Calu3 (cell line): ENCODE results near the gene ADGRV1. TPM values are rescaled to one million over a fixed set of nuclear protein-coding genes. Genes with fewer than 3 reads are reported as not detected.
A peak's percentile ranks its signal among the peaks of the same experiment; 100 is the strongest.
"Not testable (repeated sequence)": the region's sequence is repeated elsewhere in the genome, so short reads cannot be mapped to it uniquely, and the experiment has no call there.

ENCODE experiments used
- BruUV-seq: library from RNA; stranded (reverse); fragments of 400-500 nt; replicated peaks from 2 replicates; lab custom pipeline; 2021; lab: Mats Ljungman, UMichigan
- CTCF ChIA-PET: fragments of 300-600 bp; sonication (Branson Sonifier 250); formaldehyde crosslinking; loops from one replicate; lab custom pipeline; 2022; ENCODE audit warnings: antibody characterized with exemption; lab: Charles Lee
- DNase-seq: peaks from one replicate; pipeline ENCODE4 v3.0.0; 2022
- H3K27ac Mint-ChIP-seq: one replicate; pipeline ENCODE4 v1.8.0; 2022; ENCODE audit warnings: mixed read lengths; ENCODE audit not compliant: unreplicated experiment
- H3K27me3 Mint-ChIP-seq: one replicate; pipeline ENCODE4 v1.8.0; 2022; ENCODE audit warnings: mixed read lengths; ENCODE audit not compliant: unreplicated experiment
- H3K36me3 Mint-ChIP-seq: one replicate; pipeline ENCODE4 v1.8.0; 2022; ENCODE audit warnings: mild to moderate bottlenecking, moderate library complexity, mixed read lengths; ENCODE audit not compliant: insufficient read depth, unreplicated experiment
- H3K4me1 Mint-ChIP-seq: one replicate; pipeline ENCODE4 v1.8.0; 2022; ENCODE audit warnings: mild to moderate bottlenecking, low read depth, mixed read lengths; ENCODE audit not compliant: unreplicated experiment
- H3K4me3 Mint-ChIP-seq: one replicate; pipeline ENCODE4 v1.8.0; 2022; ENCODE audit warnings: mild to moderate bottlenecking, low read depth, moderate library complexity, mixed read lengths; ENCODE audit not compliant: unreplicated experiment
- H3K9me3 Mint-ChIP-seq: one replicate; pipeline ENCODE4 v1.8.0; 2022; ENCODE audit warnings: low read depth, mixed read lengths; ENCODE audit not compliant: unreplicated experiment
- intact Hi-C: fragments of 100-400 bp; cut with micrococcal nuclease; formaldehyde crosslinking; loops from one replicate; pipeline ENCODE4 v1.10.0; 2022; ENCODE audit not compliant: unreplicated experiment
- total RNA-seq: library from RNA; stranded (reverse); gene quantifications from 2 replicates; pipeline ENCODE4 v1.2.3, GENCODE V29; 2022
- TF ChIP-seq, protein P1 (sequence below): fragments of 200-600 bp; IDR thresholded peaks from one replicate; pipeline ENCODE4 v1.8.0; 2022; ENCODE audit warnings: antibody characterized with exemption; ENCODE audit not compliant: unreplicated experiment

The ADGRV1 gene
- total RNA-seq, 1 experiment from 2014 or later, result 1.8 TPM

- Mint-ChIP-seq H3K36me3 (peaks cover 11% of the 10 kb centered on the region), H3K4me3 (peak overlapping the region; percentile 38), H3K27ac (peak overlapping the region; percentile 93), H3K4me1 (peaks cover 41% of the 10 kb centered on the region), H3K27me3 (no peaks in the 10 kb centered on the region), H3K9me3 (no peaks in the 10 kb centered on the region)
- intact Hi-C loops, result loop anchor here (5.0 kb wide), 1 partner anchor 127 kb away; no protein-coding TSS in a partner anchor
- no TSS peak for BruUV-seq
- TF ChIP-seq, protein P1, sequence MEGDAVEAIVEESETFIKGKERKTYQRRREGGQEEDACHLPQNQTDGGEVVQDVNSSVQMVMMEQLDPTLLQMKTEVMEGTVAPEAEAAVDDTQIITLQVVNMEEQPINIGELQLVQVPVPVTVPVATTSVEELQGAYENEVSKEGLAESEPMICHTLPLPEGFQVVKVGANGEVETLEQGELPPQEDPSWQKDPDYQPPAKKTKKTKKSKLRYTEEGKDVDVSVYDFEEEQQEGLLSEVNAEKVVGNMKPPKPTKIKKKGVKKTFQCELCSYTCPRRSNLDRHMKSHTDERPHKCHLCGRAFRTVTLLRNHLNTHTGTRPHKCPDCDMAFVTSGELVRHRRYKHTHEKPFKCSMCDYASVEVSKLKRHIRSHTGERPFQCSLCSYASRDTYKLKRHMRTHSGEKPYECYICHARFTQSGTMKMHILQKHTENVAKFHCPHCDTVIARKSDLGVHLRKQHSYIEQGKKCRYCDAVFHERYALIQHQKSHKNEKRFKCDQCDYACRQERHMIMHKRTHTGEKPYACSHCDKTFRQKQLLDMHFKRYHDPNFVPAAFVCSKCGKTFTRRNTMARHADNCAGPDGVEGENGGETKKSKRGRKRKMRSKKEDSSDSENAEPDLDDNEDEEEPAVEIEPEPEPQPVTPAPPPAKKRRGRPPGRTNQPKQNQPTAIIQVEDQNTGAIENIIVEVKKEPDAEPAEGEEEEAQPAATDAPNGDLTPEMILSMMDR, result no peak
- DNase-seq, result no peak
- CTCF ChIA-PET, result interaction anchor here (1.0 to 1.7 kb wide), 6 partner anchors 13 to 360 kb away, joined by 3 to 6 read pairs (median 4); partner anchors contain the start of gene ARRDC3
These were observed 500.8 kb downstream of the ADGRV1 start for GRCh38 chr5:91059409-91059808.

- TF ChIP-seq, protein P1, result no peak
- DNase-seq, result no peak
- H3K36me3 Mint-ChIP-seq, result peaks cover 11% of the 10 kb centered on the region
- CTCF ChIA-PET, result no interaction called here
- no peak overlapping the region for H3K4me3 Mint-ChIP-seq
- H3K9me3 Mint-ChIP-seq, result no peaks in the 10 kb centered on the region
- intact Hi-C loops, result no loop called here
- no peak overlapping the region for H3K27ac Mint-ChIP-seq
- H3K4me1 Mint-ChIP-seq, result peaks cover 41% of the 10 kb centered on the region
- no peaks in the 10 kb centered on the region for H3K27me3 Mint-ChIP-seq
- BruUV-seq, result no TSS peak
These were observed 502.5 kb downstream of the ADGRV1 start for GRCh38 chr5:91061094-91061493.

DNA sequence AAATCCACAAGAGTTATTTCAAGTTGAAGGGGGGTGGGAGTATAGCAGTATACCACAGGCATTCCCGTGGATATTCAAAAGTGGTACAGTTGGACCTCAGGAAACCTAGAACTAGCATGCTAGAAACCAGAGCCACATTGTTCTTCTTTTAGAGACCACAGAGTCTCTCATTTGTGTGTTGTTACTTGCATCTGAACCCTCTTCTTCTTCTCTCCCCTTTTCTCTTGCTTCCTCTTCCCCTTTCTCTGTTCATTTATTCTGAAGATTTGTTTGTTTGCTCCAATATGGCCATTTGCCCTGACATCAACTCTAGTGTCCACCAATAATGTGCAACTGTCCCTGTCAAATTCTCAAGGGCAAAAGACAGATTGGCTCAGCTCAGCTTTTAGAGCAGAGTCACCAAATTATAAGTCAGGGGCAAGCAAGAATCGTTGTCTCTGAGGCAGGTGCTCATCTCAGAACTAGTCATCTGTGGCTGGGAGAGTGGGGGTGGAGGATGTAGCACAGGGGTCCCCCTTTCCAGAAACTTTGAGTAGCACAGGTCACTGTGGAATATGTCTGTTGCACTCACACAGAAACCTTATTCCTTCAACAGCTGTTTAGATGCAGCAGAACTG lies 503.5 kb downstream of the ADGRV1 start:
- TF ChIP-seq, protein P1, result no peak
- peaks cover 11% of the 10 kb centered on the region for H3K36me3 Mint-ChIP-seq
- H3K4me1 Mint-ChIP-seq, result peaks cover 41% of the 10 kb centered on the region
- H3K27ac Mint-ChIP-seq, result no peak overlapping the region
- H3K27me3 Mint-ChIP-seq, result no peaks in the 10 kb centered on the region
- intact Hi-C loops, result no loop called here
- no peaks in the 10 kb centered on the region for H3K9me3 Mint-ChIP-seq
- H3K4me3 Mint-ChIP-seq, result no peak overlapping the region
- DNase-seq, result no peak
- CTCF ChIA-PET, result interaction anchor here (0.7 to 0.8 kb wide), 2 partner anchors 10 to 1654 kb away, joined by 3 to 10 read pairs; no protein-coding TSS in a partner anchor
- no TSS peak for BruUV-seq

DNA sequence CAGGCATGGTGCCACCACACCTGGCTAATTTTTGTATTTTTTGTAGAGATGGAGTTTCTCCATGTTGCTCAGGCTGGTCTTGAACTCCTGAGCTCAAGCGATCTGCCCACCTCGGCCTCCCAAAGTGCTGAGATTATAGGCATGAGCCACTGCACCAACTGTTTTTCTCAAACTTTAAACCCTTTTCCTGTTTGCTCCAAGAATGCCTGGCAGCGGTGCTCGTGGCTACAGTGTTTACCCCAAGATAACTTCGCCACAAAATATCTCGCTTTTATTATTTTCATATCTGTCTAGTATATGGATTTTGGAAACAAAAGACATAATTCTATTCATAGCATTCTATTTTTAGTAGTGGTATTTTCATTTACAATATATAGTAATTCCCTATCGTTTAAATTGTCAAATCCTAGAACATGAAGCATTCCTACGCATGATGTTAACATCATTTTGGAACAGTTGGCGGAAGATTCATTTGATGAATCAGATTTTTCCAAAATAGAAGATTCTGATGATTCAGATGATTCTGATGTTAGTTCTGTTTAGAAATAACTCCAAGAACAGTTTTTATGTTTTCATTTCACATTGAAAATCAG lies 504.6 kb downstream of the ADGRV1 start:
- DNase-seq, H3K4me3 Mint-ChIP-seq, H3K36me3 Mint-ChIP-seq, intact Hi-C loops, BruUV-seq, H3K27me3 Mint-ChIP-seq, H3K27ac Mint-ChIP-seq, H3K9me3 Mint-ChIP-seq, CTCF ChIA-PET: not testable (repeated sequence)
- H3K4me1 Mint-ChIP-seq, result peaks cover 34% of the 10 kb centered on the region

DNA sequence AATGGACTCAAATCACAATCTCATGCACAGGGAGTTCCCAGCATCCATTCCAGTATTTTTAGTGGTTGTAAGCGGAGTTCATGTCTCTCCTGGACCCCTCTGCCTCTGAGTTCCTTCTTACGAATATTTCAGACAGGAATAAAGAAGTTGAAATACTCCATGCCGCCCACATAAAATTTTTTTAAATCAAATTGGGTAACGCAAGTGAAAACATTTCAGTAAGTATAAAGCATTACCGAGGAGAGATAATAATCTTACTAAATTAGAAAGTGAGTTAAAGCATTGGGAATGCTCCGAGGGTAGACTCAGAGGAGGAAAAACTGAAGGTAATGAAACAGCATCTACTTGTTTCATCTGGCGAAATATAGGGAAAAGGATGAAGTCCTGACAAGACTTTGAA lies 506.9 kb downstream of the ADGRV1 start:
- H3K27me3 Mint-ChIP-seq, result no peaks in the 10 kb centered on the region
- TF ChIP-seq, protein P1, result no peak
- no peaks in the 10 kb centered on the region for H3K36me3 Mint-ChIP-seq
- peaks cover 13% of the 10 kb centered on the region for H3K4me1 Mint-ChIP-seq
- intact Hi-C loops, result no loop called here
- CTCF ChIA-PET, result no interaction called here
- no peak overlapping the region for H3K27ac Mint-ChIP-seq
- BruUV-seq, result no TSS peak
- H3K4me3 Mint-ChIP-seq, result no peak overlapping the region
- no peaks in the 10 kb centered on the region for H3K9me3 Mint-ChIP-seq
- DNase-seq, result no peak
